HG02884 (cell line): ENCODE measurements around the gene CBFA2T2.
"Not testable (repeated sequence)": the region's sequence is repeated elsewhere in the genome, so short reads cannot be mapped to it uniquely, and the experiment has no call there.

ENCODE experiments used
- ATAC-seq: cut with Tn5 transposase; IDR thresholded peaks from one replicate; pipeline ENCODE4 v1.9.1; 2021; ENCODE audit warnings: mild to moderate bottlenecking, moderate library complexity; ENCODE audit not compliant: unreplicated experiment

The CBFA2T2 gene

DNA sequence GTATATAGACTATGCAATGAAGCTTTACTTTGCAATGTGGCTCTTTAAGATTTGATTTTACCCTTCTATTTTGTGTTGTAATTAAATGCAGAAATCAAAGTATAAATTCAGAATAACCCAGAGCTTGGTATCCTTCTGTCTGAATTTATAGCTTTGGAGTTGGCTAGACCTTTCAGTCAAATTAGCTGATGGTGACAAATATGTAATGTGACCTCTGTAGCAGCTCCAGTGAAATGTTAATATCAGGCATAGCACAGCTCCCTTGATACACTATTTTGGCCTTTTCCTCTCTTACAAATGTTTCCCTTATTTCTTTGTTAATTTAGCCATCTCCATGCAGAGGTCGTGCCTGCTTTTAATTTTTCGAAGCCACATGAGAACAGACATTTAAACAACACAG lies 11.1 kb downstream of the CBFA2T2 start:
- no peak for ATAC-seq

DNA sequence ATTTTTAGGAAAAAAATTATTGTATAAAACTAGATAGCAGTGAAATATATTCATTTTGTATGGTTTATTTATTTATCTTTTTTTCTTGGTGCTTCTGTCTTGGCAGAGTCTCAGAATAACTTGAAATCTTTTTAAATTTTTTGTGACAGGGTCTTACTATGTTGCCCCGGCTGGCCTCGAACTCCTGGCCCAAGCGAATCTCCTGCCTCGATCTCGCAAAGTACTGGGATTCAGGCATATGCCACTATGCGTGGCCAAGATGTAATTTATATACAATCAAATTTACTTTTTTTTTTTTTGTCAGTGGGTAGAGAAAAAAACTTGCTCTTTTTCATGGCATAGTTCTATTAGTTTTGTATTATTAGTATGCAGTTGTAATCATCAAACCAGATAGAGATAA lies 13.7 kb downstream of the CBFA2T2 start:
- no peak for ATAC-seq

DNA sequence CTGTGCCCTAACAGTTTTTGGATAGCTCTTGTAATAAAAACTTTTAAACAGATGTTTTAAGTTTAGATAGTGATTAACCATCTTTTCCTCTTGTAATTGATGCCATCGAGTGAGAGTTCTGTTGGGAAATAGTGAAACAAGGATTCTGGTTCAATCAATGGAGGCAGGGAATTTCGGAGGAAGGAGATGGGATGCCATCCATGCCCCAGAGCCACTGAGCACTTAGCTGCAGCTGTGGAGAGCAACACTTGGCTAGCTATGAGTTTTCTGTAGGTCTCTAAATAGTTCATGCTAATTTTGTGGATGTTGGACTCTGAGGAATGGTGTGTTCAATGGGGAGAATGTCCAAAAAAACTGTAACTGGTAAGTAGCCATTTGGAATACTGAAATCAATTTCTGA lies 16.7 kb downstream of the CBFA2T2 start:
- no peak for ATAC-seq

DNA sequence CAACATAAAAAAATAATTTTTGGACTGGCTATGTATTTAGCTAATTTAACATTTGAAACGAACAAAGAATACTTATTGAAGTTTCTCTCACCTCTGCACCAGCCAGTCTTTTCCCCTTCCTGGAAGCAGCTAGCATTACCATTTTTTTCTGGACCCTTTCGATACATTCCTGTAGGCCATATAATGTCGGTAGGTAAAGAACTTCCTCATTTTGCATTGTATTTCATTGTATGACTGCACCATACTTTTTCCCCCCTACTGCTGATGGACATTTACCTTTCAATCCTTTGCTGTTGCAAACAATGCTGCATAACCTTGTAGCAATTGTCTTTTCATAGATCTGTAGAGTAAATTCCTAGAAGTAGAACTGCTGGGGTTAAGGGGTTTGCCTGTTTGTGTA lies 17.6 kb downstream of the CBFA2T2 start:
- no peak for ATAC-seq

DNA sequence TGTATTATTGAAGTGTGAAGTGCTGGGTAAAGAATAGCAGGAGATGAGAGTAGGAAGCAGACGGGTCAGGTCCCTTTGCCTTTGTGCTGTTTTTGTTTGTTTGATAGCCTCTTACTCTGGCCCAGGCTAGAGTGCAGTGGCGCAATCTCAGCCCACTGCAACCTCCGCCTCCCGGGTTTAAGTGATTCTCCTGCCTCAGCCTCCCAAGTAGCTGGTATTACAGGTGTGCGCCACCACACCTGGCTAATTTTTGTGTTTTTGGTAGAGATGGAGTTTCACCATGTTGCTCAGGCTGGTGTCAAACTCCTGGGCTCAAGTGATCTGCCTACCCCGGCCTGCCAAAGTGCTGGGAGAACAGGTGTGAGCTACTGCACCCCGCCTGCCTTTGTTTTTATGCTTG lies 18.1 kb downstream of the CBFA2T2 start:
- ATAC-seq = not testable (repeated sequence)

DNA sequence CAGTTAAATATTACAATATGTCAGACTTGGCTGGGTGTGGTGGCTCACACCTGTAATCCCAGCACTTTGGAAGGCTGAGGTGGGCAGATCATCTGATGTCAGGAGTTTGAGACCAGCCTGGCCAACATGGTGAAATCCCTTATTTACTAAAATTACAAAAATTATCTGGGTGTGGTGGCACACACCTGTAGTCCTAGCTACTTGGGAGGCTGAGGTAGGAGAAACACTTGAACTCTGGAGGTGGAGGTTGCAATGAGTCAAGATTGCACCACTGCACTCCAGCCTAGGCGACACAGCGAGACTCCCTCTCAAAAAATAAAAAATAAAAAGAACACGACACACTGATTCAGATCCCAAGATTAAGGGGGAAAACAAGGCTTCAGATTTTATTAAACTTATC lies 19.2 kb downstream of the CBFA2T2 start:
- ATAC-seq = not testable (repeated sequence)

DNA sequence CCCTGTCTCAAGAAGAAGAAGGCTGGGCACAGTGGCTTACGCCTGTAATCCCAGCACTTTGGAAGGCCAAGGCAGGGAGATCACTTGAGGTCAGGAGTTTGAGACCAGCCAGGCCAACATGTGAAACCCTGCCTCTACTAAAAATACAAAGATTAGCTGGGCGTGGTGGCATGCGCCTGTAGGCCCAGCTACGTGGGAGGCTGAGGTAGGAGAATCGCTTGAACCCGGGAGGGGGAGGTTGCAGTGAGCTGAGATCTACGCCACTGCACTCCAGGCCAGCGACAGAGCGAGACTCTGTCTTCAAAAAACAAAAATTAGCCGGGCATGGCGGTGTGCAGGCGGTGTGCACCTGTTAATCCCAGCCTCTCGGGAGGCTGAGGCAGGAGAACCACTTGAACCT lies 22.0 kb downstream of the CBFA2T2 start:
- ATAC-seq = not testable (repeated sequence)

DNA sequence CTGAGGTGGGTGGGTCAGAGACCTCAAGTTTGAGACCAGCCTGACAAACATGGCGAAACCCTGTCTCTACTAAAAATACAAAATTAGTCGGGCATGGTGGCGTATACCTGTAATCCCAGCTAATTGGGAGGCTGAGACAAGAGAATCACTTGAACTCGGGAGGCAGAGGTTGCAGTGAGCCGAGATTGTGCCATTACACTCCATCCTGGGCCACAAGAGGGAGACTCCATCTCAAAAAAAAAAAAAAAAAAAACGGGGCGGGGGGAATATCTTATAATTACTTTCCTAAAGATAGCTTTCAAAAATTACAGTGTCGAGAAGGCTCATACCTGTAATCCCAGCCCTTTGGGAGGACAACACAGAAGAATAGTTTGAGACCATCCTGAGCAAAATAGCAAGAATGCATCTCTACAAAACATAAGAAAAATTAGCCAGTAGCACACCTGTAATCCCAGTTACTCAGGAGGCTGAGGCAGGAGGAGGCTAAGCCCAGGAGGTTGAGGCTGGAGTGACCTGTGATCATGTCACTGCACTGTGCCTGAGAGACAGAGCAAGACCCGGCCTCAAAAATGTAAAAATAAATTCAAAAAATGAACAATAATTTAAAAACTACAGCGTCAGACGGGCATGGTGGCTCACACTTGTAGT lies 25.8 kb downstream of the CBFA2T2 start:
- no peak for ATAC-seq

DNA sequence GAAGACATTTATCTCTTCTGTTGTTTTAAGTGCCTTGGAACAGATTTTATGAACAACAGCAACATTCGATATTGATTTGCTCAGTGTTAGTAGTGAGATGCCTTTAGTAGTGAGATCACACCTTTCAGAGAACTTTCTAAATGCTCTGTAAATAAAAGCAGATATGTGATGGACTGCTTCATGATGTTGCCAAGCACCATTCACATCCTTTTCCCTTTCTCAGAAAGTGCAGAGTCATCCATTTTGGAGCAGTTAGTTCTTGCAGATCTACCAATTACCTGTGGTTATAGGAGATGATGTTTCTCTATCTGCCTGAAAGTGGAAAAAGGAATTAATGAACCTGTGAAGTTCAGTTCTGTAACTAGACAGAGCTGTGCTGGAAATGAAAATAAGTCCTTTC lies 27.0 kb downstream of the CBFA2T2 start:
- ATAC-seq = no peak

DNA sequence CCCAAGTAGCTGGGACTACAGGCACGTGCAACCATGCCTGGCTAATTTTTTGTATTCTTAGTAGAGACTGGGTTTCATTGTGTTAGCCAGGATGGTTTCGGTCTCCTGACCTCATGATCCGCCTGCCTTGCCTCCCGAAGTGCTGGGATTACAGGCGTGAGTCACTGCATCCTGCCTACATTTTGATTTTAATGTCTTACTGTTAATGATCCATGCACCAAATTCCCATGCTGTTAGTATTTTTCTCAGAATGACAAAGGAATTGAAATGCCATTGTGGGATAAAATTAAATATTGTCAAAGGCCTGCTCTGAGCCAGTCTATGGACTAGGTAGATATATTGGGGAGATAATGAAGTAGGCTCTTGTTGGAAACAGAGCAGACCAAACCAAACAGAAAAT lies 28.2 kb downstream of the CBFA2T2 start:
- ATAC-seq = no peak

DNA sequence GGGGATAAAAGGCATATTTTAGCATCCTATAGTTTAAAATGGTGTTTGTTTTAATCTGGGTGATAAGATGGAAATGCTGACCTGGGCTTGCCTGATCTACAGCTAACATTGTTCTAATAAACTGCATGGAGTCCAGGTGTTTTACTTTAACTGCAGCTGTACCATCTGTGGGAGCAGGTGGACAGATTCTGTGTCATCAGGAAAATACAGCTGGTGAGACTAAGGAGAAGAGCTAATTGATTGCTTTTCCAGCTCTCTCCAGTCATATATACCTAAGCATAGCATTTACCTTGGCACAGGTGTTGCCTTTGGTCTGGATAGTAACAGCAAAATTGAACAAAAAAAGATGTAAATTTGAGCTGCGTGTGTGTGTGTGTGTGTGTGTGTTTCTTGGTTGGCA lies 31.6 kb downstream of the CBFA2T2 start:
- no peak for ATAC-seq

DNA sequence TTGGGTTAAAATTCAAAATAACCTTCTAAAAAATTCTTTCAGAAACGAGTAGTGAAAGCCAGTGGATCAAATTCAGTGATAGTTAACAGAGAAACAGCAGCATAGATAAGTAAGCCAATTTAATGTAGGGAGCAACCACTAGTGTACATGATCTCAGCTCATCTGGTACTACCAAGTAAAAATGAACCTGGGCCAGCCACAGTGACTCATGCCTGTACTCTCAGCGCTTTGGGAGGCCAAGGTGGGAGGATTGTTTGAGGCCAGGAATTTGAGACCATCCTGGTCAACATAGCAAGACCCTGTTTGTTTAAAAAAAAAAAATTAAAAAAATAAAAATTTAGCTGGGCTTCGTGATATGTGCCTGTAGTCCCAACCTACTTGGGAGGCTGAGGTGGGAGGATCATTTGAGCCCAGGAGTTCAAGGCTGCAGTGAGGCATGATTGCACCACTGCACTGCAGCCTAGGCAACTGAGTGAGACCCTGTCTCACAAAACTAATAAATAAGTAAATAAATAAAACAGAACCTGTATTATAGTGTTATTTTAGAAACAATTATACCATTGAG lies 32.4 kb downstream of the CBFA2T2 start:
- no peak for ATAC-seq

DNA sequence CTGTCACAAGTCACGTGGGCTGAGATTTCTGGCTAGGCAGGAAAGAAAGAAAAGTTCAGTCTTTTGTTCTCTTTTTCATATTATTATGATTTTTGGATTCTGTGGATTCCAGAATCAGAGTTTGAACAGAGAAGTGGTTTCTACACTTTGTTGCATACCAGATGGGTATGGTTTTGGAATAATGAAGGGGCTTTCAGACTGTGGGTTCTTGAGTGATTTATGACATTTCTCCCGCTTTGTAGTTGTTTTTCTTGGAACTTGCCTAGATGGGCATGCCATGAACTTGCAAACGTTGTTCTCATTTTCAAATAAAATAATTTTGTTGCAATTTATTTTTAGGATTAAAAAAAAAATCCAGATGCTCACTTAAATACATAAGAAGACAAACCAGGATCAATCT lies 34.4 kb downstream of the CBFA2T2 start:
- no peak for ATAC-seq

DNA sequence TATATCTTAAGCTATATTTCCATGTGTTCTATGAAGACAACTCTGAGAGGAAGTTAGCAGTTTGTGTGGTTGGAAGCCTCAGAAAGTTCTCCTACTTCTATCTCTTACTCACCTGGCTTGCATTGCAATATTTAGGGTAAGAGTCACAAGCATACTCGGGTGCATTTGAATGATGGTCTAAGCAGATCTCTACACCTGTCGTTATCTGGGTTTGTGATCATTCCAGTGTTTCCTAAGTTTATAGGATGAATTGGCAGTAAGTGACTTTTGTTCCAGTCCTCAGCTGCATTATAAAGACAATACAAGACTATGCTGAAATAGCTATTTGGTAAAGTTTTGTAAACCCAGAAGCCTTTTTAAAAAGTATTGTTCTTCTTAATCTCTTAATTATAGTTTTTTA lies 36.9 kb downstream of the CBFA2T2 start:
- no peak for ATAC-seq

DNA sequence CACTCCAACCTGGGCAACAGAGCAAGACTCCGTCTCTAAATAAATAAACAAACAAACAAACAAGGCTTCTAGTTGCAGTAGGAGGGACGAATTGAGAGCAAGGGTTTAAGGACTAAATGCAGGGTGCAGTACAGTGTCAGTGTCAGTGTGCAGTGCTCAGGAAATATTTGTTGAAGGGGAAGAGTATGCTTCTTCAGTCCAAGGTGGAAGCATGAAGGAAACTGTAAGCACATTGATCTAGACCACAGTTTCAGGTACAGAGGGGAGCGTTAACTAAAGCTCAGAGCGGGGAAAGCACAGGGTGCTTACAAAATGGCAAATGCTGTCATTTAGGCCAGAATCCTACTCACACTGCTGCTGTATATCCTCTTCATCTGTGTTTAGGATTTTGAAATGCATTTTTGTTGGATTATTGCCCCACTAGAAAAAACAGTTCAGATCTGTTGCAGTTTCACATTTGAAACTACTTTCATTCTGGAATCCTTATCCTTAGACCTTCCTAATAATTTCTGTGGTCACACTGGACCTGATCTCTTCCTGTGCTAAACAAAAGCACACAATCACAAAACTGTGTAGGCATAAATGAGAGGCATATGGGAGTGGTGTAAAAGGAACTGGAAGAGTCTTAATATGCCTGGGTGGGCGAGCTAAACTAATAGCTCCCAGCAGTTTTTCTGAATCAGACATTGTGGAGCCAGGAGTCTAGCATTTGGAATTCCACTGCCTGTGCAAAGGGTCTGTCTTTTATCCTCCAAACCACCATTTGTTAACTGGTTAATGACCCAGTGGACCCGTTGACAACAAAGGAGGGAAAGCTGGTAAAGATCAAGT lies 41.4 kb downstream of the CBFA2T2 start:
- ATAC-seq = no peak

DNA sequence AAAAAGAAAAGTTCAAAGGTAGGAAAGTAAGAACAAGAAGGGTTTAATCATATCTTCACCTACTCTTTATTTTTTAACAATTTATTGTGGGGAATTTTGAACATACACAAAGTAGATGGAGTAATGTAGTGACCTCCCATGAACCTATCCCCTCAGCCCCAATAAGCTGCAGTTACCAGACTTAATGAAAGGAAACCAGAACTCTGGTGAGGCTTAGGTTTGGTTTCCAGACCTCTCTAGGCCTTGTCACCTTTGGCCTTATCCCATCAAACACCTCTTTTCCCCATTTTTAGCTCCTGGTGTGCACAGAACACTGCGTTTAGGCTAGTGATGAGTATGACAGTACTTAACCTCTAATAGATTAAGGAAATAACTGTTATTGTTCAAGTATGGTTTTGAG lies 42.0 kb downstream of the CBFA2T2 start:
- no peak for ATAC-seq

DNA sequence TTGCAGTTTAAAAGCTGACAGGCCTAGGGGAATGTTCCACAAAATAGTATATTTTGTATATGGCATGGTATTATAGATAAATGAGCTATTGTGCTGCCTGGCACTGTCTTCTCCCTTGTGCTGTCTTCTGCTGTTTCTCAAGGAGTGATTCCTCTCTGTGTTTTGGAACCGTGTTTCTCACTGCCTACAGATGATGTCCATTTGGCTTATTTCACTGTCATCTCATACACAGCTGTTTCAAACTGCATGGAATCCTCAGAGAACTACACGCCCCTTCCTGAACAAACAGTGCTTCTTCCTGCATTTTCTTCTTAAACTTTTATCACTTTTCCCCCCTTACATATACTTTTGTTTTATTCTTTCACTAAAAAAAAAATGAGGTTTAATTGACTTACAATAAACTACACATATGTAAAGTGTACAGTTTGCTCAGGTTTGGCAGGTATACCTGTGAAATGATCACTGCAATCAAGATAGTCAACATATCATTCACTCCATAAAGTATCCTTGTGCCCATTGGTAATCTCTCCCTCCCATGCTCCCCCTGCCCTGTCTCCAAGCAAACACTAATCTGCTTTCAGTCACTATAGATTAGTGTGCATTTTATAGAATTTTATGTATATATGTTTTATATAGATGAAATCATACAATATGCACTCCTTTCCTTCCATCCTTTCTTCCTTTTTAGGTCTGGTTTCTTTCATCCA lies 43.0 kb downstream of the CBFA2T2 start:
- ATAC-seq = no peak

DNA sequence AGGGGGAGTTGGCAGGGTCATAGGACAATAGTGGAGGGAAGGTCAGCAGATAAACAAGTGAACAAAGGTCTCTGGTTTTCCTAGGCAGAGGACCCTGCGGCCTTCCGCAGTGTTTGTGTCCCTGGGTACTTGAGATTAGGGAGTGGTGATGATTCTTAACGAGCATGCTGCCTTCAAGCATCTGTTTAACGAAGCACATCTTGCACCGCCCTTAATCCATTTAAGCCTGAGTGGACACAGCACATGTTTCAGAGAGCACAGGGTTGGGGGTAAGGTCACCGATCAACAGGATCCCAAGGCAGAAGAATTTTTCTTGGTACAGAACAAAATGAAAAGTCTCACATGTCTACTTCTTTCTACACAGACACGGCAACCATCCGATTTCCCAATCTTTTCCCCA lies 45.8 kb downstream of the CBFA2T2 start:
- ATAC-seq = not testable (repeated sequence)

DNA sequence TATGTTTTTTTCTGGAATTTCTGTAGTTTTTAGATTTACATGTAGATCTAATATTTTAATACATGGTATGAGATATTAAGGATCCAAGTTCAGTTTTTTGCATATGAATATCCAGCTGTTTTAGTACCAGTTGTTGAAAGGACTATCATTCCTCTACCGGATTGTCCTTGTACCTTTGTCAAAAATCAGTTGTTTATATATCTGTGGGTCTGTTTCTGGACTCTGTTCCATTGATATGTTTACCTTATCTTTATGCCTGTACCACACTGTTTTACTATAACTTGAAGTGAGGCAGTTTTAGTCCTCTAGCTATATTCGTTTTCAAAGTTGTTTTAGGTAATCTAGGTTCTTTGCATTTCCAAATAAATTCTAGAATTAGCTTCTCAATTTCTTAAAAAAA lies 47.7 kb downstream of the CBFA2T2 start:
- no peak for ATAC-seq

DNA sequence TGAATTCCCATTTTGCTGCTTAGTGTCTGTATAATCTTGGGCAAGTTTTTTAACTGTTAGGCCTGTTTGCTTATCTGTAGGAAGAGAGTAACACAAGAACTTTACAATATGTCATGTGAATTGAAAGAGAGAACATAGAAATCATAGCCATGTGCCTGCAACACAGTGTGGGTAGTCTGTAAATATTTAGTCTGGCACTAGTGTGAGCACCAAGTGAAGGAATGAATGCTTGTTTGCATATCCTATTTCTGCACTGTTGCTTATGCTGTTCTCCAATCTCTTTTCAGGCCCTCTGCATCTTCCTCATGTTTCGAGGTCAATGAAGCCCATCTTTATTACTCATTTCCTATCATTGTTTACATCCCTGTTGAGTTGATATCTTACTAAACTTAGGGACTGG lies 49.2 kb downstream of the CBFA2T2 start:
- ATAC-seq = no peak

DNA sequence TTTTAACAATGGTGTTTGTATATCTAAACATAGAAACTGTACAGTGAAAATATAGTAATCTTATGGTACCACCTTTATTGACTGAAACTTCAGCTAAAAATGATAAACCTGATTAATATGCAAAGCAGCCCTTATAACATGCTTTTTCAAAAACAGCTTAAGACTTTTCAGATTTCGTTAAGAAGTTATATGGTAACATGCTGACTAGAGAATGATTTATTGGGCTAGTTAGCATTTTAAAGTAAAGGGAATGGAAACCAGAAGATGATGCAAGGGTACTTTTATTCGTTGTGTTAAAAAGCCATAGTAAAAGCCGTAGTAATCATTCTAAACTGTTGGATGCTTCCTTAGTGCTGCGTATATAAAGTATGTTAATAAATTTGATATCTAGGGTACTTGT lies 50.5 kb downstream of the CBFA2T2 start:
- no peak for ATAC-seq

DNA sequence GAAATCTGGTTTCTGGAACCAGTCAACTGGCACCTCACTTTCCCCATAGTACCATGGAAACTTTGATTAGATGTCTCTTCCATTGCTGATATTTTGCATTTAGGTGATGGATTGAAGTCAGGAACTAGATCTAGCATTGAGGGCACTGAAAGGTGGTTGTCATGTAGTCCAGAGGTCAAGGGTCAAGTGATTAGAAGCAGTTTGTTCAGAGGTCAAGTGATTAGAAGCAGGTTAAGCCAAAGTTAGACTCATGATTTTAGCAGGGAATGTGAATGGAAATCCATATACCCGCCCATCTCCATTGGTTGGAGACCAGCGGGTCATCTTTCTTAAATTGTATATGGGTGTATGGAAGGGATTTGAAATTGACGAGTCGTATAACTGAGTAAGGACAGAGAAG lies 51.2 kb downstream of the CBFA2T2 start:
- ATAC-seq = no peak
